Keratinocyte (primary cell): ENCODE measurements around the gene TAOK3. TPM values are rescaled to one million over a fixed set of nuclear protein-coding genes. Genes with fewer than 3 reads are reported as not detected.

Source experiments
- DNase-seq: peaks from one replicate; pipeline ENCODE4 v3.0.0-alpha.2; 2011; ENCODE audit warnings: low read depth, missing footprints, low spot score
- FAIRE-seq: peaks from 2 replicates; lab custom pipeline; 2011; peaks lifted over from hg19 to GRCh38; lab: Jason Lieb, UNC
- H2AFZ ChIP-seq: 2 replicates; pipeline ENCODE4 v1.6.0; 2012; ENCODE audit warnings: low read length, control low read depth, inconsistent platforms; ENCODE audit not compliant: control insufficient read depth
- H3K27ac ChIP-seq: 2 replicates; pipeline ENCODE4 v1.5.1; 2011; ENCODE audit warnings: low read length; ENCODE audit not compliant: control insufficient read depth, insufficient read depth
- H3K27me3 ChIP-seq: 3 replicates; pipeline ENCODE4 v1.6.0; 2011; ENCODE audit warnings: low read length; ENCODE audit not compliant: control insufficient read depth, insufficient read depth; ENCODE audit errors: extremely low read depth
- H3K36me3 ChIP-seq, 2 experiments: 2 replicates in 1 of 2; 3 replicates in 1 of 2; pipeline ENCODE4 v1.5.1; 2011; ENCODE audit warnings: low read length in 2 of 2, mild to moderate bottlenecking in 1 of 2; ENCODE audit not compliant: control insufficient read depth in 2 of 2, insufficient read depth in 2 of 2; ENCODE audit errors: extremely low read depth in 1 of 2
- H3K4me1 ChIP-seq: 3 replicates; pipeline ENCODE4 v1.5.1; 2011; ENCODE audit warnings: low read length; ENCODE audit not compliant: control insufficient read depth, insufficient read depth; ENCODE audit errors: extremely low read depth
- H3K4me2 ChIP-seq: 3 replicates; pipeline ENCODE4 v1.6.0; 2011; ENCODE audit warnings: low read depth, low read length; ENCODE audit not compliant: control insufficient read depth, insufficient read depth; ENCODE audit errors: extremely low read depth
- H3K4me3 ChIP-seq, 3 experiments: fragments of 200-600 bp in 1 of 3; sonication (generic) in 1 of 3; 2 replicates in 2 of 3; 3 replicates in 1 of 3; pipeline ENCODE4 v1.5.1; 2011 to 2016; ENCODE audit warnings: low read length in 3 of 3, mild to moderate bottlenecking in 3 of 3, control low read depth in 2 of 3, inconsistent platforms in 1 of 3, low read depth in 1 of 3, mixed read lengths in 1 of 3, mixed run types in 1 of 3, moderate library complexity in 1 of 3; ENCODE audit not compliant: control insufficient read depth in 2 of 3, insufficient read depth in 2 of 3; ENCODE audit errors: extremely low read depth in 1 of 3
- H3K79me2 ChIP-seq: 2 replicates; pipeline ENCODE4 v1.6.0; 2012; ENCODE audit warnings: low read length; ENCODE audit not compliant: control insufficient read depth, insufficient read depth
- H3K9ac ChIP-seq: 3 replicates; pipeline ENCODE4 v1.6.0; 2011; ENCODE audit warnings: low read length; ENCODE audit not compliant: control insufficient read depth, insufficient read depth; ENCODE audit errors: extremely low read depth
- H3K9me1 ChIP-seq: 3 replicates; pipeline ENCODE4 v1.6.0; 2011; ENCODE audit warnings: low read length; ENCODE audit not compliant: control insufficient read depth, insufficient read depth; ENCODE audit errors: extremely low read depth
- H3K9me3 ChIP-seq: 2 replicates; pipeline ENCODE4 v1.5.1; 2012; ENCODE audit warnings: low read depth, low read length; ENCODE audit not compliant: control insufficient read depth
- H4K20me1 ChIP-seq: 3 replicates; pipeline ENCODE4 v1.6.0; 2011; ENCODE audit warnings: low read length; ENCODE audit not compliant: control insufficient read depth, insufficient read depth; ENCODE audit errors: extremely low read depth
- EZH2 ChIP-seq: IDR thresholded peaks from one replicate; pipeline ENCODE4 v1.6.1; 2012; ENCODE audit warnings: inconsistent platforms, mild to moderate bottlenecking, low read length, moderate library complexity
- dilution Hi-C: fragments of 300-500 bp; cut with MboI; formaldehyde crosslinking; loops from one replicate; pipeline ENCODE4 v1.7.0; 2020; ENCODE audit warnings: low sequenced_read_pairs; ENCODE audit not compliant: extremely low pct_ligation_motif_present
- polyA plus RNA-seq, 5 experiments: library from polyadenylated mRNA; depleted of rRNA in 3 of 5; stranded (reverse) in 3 of 5; stranded (forward) in 1 of 5; unstranded in 1 of 5; fragments of >200 nt; gene quantifications; 1 replicate in 1 of 5; 2 replicates in 3 of 5; 3 replicates in 1 of 5; pipeline versions ENCODE4 v1.2.1 to v1.2.3, GENCODE V29; 2011 to 2012; ENCODE audit warnings: missing spikeins in 2 of 5, low read depth in 1 of 5, low replicate concordance in 1 of 5
- TF ChIP-seq, protein P1 (sequence below), 3 experiments: IDR thresholded peaks in 1 of 3; conservative IDR thresholded peaks in 1 of 3; optimal IDR thresholded peaks in 1 of 3; 2 replicates in 2 of 3; 3 replicates in 1 of 3; pipeline versions ENCODE3 to v1.5.1; 2011; ENCODE audit warnings: low read length in 3 of 3, mild to moderate bottlenecking in 3 of 3, moderate library complexity in 2 of 3, control low read depth in 1 of 3, inconsistent platforms in 1 of 3; ENCODE audit not compliant: insufficient read depth in 2 of 3; ENCODE audit errors: extremely low read depth in 1 of 3

The TAOK3 gene
- polyA plus RNA-seq, 1 donor (not counting 4 experiments of a cell fraction or from before 2014, with no cell fraction given) = 35.0 TPM

GRCh38 chr12:118346895-118347294 is 25.8 kb downstream of the TAOK3 start:
- TF ChIP-seq, protein P1, sequence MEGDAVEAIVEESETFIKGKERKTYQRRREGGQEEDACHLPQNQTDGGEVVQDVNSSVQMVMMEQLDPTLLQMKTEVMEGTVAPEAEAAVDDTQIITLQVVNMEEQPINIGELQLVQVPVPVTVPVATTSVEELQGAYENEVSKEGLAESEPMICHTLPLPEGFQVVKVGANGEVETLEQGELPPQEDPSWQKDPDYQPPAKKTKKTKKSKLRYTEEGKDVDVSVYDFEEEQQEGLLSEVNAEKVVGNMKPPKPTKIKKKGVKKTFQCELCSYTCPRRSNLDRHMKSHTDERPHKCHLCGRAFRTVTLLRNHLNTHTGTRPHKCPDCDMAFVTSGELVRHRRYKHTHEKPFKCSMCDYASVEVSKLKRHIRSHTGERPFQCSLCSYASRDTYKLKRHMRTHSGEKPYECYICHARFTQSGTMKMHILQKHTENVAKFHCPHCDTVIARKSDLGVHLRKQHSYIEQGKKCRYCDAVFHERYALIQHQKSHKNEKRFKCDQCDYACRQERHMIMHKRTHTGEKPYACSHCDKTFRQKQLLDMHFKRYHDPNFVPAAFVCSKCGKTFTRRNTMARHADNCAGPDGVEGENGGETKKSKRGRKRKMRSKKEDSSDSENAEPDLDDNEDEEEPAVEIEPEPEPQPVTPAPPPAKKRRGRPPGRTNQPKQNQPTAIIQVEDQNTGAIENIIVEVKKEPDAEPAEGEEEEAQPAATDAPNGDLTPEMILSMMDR (optimal IDR thresholded peaks at IDR 0.05 in 1 of 3, IDR thresholded peaks at IDR 0.05 in 1 of 3, conservative IDR thresholded peaks at IDR 0.05 in 1 of 3; ENCODE audit: extremely low read depth in 1 of 3, insufficient read depth in 2 of 3, low read length in 3 of 3) = no peak
- no peak for TF ChIP-seq EZH2
- H3K36me3 ChIP-seq = peaks cover 0 to 2% of the 10 kb centered on the region in 2 experiments
- no peak for FAIRE-seq
- no peaks in the 10 kb centered on the region for H3K4me1 ChIP-seq
- H3K27ac ChIP-seq = no peak overlapping the region
- H3K79me2 ChIP-seq = peaks cover 41% of the 10 kb centered on the region
- no peak overlapping the region for H3K9ac ChIP-seq
- DNase-seq = no peak
- no peak overlapping the region for H3K4me3 ChIP-seq
- H4K20me1 ChIP-seq = no peaks in the 10 kb centered on the region
- H3K4me2 ChIP-seq = no peak overlapping the region
- no peaks in the 10 kb centered on the region for H3K9me1 ChIP-seq
- dilution Hi-C loops = no loop called here
- H3K27me3 ChIP-seq = no peaks in the 10 kb centered on the region
- no peaks in the 10 kb centered on the region for H3K9me3 ChIP-seq
- no peak overlapping the region for H2AFZ ChIP-seq

DNA sequence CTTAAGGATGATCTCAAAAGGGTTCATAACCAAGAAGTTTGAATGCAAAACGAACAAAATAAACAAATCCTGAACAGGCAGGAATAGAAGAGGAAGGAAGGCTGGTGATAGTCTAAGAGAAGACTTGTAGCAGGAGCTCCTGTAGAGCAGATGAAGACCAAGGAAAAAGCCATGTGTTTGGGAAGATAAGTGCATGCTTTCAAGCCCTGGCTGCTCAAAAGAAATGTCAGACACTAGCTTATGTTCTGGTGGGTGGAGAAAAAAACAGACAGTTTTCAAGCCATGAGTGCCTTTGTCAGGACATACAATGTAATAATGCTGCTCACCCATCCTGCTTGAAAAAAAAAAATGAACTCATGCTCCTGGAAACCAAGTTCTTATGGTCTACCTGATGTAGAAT is 27.4 kb downstream of the TAOK3 start:
- Histone ChIP-seq H3K27me3 (no peaks in the 10 kb centered on the region), H3K79me2 (peaks cover 35% of the 10 kb centered on the region), H3K4me2 (no peak overlapping the region), H2AFZ (no peak overlapping the region), H3K36me3 (peaks cover 0 to 2% of the 10 kb centered on the region in 2 experiments), H3K4me1 (no peaks in the 10 kb centered on the region), H3K9me1 (no peaks in the 10 kb centered on the region), H3K9me3 (no peaks in the 10 kb centered on the region), H3K4me3 (no peak overlapping the region), H4K20me1 (no peaks in the 10 kb centered on the region), H3K27ac (no peak overlapping the region), H3K9ac (no peak overlapping the region)
- dilution Hi-C loops = no loop called here
- TF ChIP-seq, protein P1 (optimal IDR thresholded peaks at IDR 0.05 in 1 of 3, IDR thresholded peaks at IDR 0.05 in 1 of 3, conservative IDR thresholded peaks at IDR 0.05 in 1 of 3; ENCODE audit: extremely low read depth in 1 of 3, insufficient read depth in 2 of 3, low read length in 3 of 3) = no peak
- TF ChIP-seq EZH2 = no peak
- no peak for FAIRE-seq
- no peak for DNase-seq
